GM19463 (cell line): Measurements from ENCODE around the gene CYP4F2.
"Not testable (repeated sequence)": the region's sequence is repeated elsewhere in the genome, so short reads cannot be mapped to it uniquely, and the experiment has no call there.

Experiments used
- ATAC-seq: cut with Tn5 transposase; IDR thresholded peaks from one replicate; pipeline ENCODE4 v1.9.1; 2021; ENCODE audit warnings: mild to moderate bottlenecking, moderate library complexity; ENCODE audit not compliant: unreplicated experiment

CYP4F2 gene

DNA sequence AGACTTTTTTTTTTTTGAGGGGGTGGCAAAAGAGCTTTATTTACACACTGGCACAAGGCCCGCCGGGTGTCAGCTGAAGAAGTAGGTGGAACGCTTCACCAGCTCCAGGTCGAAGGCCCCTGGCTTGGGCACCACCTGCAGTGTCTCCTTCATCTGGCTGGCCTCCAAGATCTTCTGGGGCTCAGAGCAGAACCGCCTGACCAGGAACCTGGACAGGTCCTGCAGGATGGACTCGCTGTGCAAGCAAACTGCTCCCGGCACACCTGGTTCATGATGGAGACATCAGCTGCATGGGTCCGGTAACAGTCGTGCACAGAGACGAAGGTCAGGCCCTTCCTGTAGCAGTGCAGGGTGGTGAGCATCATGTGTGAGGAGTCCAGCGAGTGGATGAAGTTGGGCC is 4.4 kb upstream of the CYP4F2 start:
- ATAC-seq, result no peak

DNA sequence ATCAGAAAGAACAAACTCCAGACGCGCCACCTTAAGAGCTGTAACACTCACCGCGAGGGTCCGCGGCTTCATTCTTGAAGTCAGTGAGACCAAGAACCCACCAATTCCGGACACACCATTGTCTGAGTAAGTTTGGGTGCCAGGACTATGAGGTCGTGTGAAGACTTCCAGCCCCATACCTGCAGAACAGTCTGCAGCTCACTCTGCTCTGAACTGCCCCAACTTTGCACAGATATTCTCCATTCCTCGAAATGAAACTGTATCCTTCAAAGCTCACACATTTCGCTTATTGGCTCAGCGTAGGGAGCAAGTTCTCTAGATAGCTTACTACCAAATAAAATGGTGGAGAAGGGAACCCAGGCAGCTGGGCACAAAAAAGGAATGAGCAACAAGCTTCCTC is 2.6 kb upstream of the CYP4F2 start:
- no peak for ATAC-seq

DNA sequence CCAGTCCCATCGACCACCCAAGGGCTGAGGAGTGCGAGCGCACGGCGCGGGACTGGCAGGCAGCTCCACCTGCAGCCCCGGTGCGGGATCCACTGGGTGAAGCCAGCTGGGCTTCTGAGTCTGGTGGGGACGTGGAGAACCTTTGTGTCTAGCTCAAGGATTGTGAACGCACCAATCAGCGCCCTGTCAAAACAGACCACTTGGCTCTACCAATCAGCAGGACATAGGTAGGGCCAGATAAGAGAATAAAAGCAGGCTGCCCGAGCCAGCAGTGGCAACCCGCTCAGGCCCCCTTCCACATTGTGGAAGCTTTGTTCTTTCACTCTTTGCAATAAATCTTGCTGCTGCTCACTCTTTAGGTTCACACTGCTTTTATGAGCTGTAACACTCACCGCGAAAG is 2.2 kb upstream of the CYP4F2 start:
- ATAC-seq, result not testable (repeated sequence)

DNA sequence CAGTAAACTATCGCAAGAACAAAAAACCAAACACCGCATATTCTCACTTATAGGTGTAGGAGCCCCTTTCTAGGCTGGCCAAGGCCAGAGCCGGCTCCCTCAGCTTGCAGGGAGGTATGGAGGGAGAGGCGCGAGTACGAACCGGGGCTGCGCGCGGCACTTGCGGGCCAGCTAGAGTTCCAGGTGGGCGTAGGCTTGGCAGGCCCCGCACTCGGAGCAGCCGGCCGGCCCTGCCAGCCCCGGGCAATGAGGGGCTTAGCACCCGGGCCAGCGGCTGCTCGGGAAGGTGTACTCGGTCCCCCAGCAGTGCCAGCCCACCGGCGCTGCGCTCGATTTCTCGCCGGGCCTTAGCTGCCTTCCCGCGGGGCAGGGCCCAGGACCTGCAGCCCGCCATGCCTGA is 1.7 kb upstream of the CYP4F2 start:
- not testable (repeated sequence) for ATAC-seq

DNA sequence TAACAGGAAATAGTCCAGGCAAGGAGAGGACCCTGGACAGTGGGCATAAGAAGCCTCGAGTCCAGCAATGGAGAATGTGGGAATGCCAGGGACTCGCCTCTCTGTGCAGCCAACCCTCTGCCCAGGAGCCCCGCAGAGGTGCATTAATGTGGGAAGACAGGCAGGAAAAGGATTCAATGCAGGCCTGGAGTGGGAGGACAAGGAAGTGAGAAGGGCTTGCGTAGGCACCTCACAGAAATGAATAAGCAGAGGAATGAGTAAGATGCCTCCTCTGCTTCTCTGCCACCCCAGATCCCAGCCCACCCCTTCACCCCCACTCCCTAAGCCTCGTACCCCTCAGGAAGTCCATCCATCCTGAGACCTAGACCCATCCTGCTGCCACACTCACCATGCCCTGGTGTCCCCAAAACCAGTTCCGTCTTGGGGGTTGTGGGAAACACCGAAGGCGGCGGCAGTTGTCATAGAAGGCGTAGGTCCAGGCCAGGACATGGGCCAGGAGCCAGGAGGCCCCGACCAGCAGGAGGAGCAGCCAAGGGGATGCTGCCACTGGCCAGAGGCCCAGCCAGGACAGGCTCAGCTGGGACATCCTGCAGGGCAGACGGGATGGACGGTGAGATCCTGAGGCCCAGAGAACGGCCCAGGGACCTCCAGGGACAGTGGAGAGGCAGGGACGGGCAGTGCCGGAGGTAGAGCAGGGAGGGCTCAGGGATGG is 692 bp downstream of the CYP4F2 start:
- ATAC-seq, result no peak

DNA sequence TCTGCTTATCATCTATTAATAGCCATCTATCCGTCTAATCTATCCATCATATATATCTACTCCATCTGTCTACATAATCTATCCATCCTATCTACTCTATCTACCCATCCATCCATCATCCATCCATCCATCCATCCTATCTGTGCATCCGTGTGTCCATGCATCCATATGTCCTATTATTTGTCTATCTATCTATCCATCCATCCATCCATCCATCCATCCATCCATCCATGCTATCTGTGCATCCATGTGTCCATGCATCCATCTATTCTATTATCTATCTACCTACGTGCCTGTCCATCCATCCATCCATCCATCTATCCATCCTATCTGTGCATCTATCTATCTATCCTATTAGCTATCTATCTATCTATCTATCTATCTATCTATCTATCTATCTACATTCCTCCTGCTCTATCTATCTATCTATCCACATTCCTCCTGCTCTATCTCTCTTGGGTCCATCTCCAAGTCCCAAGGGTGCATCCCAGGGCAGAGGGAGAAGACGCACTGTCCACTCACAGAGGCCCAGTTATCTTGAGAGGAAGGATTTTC is 1.9 kb downstream of the CYP4F2 start:
- ATAC-seq, result no peak

DNA sequence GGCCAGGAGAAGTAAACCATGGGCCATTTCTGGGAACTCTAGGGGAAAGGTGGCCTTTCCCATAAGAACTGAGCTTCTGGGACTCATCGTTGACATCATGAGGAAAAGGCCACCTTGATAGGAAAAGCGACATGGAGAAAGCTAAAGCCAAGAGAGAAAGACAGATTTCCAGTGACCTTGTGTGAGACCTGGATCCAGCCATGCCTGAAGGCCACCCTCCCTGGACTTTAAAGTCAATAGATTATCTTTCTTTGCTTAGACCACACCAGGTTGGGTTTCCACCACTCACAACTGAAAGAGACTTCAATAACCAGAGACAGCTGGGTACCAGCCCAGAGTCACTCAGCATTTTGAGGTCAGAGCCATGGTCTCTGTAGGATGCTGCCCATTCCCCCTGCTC is 3.5 kb downstream of the CYP4F2 start:
- ATAC-seq, result no peak

DNA sequence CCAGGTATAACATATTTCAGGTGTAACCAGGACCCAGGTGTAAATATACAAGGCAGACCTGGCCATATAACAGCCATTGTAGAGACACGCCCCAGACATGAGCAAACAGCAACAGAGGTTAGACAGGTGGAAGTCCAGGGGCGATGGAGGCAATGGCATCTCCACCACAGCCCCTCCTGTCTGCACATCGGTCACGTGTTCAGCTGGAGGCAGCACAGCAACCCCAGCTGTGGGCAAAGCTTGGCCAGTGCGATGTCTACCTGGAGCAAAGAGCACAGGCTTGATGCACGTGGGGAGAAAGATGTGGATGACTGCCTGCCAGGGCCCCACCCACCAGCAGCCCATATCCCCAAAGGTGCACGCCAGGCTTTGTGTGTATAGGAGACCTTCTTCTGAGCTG is 4.4 kb downstream of the CYP4F2 start:
- no peak for ATAC-seq

DNA sequence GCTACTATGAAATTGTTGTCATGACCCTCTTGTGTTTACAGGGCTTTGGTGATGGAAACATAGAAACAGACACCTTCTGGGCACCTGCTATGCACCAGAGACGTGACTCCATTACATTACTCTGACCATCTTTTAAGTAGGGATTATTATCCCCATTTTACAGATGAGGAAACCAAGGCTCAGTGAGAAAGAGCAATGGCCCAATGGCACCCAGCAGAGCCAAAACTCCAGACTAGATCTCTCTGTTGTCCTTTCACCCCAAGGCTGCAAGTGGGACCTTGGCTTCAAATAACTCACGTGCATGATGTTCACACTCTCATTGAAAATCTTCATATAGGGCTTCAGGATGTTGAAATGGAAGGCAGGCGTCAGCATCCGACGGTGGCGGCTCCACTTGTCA is 5.9 kb downstream of the CYP4F2 start:
- no peak for ATAC-seq

DNA sequence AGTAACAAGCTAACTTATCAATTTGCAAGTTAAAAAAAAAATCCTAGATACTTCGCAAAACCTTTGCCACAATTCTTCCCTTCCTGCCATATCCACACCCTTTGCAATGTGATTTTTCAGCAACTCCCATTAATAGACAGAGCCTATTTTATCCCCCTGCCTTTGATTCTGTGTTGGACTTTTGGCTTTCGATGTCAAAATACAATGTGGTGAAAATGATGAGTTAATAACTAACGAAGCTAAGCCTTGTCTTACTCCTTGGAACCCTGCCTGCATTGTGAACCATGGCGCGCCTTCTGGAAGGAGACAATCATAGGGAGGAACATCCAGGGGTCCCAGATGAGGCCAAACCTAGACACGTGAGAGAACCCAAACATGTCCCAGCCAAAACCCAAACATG is 6.4 kb downstream of the CYP4F2 start:
- no peak for ATAC-seq

DNA sequence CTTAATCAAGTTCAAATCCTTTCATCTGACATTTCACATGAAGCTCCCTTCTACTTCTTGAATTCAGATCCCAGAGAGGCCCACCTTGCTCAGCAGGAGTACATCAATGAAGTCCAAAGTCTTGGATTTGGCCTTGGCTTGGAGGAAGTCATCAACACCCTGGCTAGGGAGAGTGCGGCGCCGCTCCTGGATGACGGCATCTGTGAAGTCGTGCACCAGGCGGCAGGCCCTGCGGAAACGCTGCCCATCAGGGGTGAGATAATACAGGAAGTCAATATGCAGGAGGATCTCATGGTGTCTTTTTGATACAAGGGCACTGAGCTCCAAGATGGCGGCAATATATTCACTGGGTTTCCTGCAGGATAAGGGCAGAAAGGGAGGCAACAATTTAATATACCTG is 8.5 kb downstream of the CYP4F2 start:
- not testable (repeated sequence) for ATAC-seq

DNA sequence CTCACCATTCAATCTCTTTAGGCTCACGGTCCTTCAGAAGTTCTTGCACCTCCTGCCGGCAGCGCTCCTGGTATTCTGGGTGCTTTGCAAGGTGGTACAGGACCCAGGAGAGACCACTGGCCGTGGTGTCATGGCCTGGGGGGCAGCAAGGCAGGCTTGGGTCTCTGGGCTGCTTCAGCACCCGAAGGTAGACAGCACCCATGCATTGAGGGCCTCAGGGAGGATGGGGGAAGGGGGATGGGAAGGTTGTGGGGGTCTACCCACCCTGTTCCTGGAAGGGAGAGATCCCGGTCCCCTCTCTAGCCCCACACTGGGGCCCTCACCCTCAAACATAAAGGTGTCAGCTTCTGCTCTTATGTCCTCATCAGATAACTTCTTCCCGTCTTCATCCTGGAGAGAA is 12.0 kb downstream of the CYP4F2 start:
- no peak for ATAC-seq

DNA sequence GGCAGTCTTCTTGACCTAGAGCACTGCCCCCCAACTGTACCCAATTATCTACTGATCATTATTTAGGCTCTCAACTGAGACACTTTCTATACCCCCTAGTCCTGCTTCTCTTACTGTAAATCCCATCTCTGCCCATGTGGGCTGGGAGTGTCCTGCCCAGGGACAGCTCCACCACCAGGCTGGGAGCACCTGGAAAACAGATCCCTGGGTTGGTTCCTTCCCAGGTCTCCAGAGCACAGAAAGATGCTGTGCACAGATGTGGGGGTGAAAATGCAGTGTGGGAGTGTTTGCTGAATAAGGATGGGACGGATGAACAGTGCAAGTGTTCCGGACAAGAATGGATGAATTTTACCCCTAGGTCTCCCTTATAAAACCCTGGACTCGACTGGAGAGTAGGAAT is 12.7 kb downstream of the CYP4F2 start:
- ATAC-seq, result no peak

DNA sequence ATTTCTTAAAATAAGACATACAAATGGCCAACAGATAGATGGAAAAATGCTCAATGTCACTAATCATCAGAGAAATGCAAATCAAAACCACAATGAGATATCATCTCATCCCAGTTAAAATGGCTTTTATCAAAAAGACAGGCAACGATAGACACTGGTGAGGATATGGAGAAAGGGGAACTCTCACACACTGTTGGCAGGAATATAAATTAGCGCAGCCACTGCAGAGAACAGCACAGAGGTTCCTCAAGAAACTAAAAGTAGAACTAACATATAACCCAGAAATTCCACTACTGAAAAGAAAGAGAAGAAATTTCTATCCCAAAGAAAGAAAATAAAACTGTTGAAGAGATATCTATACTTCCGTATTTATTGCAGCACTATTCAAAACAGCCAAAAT is 14.5 kb downstream of the CYP4F2 start:
- not testable (repeated sequence) for ATAC-seq

DNA sequence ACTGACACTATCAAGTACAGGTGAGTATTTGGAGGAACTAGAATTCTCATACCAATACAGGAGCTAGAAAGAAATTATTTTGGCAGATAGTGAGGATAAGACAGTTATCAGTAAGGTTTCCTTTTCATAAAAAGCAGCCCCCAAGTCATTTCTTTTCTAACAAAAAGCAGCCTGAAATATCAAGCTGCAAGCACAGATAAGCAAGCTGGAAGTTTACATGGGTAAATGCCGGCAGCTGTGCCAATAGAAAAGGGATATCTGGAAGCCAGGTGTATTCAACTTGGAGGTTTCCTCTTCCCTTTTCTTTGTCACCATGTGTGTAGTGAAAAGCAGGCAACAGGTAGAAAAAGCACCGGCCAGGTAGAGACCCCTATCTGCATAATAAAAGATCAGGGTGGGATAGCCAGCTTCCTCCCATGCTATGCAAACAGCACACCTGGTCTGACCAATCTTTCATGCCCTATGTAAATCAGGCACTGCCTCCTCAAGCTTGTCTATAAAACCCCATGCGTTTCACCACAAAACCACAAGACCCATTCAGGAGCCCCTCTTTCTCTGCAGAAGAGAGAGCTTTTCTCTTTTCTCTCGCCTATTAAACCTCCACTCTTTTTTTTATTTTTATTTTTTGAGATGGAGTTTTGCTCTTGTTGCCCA is 22.9 kb downstream of the CYP4F2 start:
- ATAC-seq, result no peak

DNA sequence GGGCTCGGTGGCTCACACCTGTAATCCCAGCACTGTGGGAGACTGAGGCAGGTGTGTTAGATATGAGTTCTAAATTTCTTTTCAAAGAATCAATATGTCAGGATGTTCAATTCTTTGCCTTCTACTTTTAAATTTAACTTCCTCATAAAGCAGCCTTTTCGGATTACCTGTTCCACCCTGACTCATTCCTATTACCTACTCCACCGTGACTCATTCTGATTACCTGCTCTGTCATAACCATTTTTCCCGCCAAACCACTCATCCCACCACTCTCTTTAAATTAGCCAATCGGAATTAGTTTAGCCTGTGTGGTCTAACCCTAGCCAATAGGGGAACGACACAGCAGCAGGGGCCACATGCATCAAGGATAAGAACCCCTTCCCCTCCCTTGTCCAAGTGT is 24.1 kb downstream of the CYP4F2 start:
- ATAC-seq, result not testable (repeated sequence)

DNA sequence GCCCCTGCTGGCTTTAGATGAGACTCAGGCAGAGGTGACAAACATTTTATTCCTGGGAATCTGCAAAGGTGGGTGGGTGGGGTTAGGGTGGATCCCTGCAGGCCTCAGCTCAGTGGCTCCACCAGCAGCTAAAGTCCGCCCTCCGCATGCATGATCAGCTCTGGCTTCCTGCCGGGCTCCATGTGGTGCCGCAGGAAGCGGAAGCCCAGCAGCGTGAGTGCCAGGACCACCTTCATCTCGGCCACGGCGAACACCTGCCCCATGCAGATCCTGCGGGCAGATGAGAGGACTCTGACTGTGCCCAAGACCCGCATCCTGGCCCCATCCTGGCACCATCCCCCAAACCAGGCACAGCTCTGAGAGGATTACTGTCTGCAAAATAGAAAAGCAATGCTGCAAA is 26.3 kb downstream of the CYP4F2 start:
- ATAC-seq, result no peak

DNA sequence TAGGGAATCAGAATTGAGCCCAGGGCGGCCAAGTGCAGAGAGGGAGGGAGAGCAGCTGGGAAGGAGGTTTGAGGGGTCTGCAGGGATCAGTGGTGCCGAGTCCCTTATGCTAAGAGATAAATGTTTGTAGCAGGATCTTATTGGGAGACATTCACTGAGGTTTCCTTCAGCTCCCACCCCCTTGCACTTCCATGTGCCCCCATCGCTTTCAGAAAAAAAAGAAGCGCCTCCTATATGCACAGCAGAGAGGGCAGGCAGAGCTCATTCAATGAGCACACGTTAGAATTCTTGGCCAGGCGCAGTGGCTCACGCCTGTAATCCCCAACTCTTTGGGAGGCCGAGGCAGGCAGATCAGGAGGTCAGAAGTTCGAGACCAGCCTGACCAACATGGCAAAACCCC is 28.0 kb downstream of the CYP4F2 start:
- ATAC-seq, result no peak

DNA sequence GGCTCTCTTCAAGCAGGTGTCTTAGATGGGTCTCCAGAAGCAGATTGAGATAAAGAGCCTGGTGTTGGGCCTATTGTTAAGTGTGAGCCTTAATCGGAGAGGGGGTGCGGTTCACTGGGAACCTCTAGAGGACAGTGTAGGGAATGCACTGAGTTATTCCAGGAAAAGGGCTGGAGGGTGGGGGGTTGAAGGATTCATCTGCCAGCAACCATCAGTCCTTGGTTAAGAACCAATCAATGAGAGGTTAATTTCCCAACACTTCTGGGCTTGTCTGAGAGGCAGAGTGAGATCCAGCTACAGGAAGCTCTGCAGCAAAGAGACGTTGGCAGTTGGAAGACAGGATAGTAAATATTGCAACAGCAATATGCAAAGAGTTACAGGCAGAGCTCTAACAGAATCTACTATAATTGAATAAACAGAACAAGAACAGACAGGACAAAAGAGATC is 28.7 kb downstream of the CYP4F2 start:
- no peak for ATAC-seq

DNA sequence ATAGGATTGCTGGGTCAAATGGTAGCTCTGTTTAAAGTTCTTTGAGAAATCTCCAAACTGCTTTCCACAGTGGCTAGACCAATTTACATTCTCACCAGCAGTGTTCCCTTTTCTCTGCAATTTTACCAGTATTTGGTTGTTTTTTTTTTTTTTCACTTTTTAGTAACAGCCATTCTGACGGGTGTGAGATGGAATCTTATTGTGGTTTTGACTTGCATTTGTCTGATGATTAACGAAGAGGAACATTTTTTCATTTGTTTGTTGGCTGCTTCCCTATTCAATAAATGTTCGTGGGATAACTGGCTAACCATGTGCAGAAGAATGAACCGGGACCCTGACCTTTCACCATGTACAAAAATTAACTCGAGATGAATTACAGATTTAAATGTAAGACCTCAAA is 31.2 kb downstream of the CYP4F2 start:
- no peak for ATAC-seq

DNA sequence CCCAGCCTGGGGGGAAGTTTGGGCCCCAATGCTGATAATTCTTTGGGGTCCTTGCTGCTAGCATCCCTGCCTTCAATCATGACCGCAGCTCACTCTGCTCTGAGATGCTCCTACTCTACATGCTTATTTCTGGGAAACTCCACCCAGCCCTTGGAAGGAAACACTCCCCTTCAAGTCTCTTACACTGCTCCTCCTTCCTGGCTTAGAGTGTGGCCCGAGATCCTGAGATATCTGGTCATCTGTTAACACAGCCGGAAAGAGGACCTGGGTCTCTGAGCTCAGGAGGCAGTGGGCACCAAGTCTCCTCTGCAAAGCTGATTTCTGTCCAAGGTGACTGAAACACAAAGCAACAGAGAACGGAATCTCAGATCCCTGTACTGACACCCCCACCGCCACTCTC is 33.0 kb downstream of the CYP4F2 start:
- no peak for ATAC-seq

DNA sequence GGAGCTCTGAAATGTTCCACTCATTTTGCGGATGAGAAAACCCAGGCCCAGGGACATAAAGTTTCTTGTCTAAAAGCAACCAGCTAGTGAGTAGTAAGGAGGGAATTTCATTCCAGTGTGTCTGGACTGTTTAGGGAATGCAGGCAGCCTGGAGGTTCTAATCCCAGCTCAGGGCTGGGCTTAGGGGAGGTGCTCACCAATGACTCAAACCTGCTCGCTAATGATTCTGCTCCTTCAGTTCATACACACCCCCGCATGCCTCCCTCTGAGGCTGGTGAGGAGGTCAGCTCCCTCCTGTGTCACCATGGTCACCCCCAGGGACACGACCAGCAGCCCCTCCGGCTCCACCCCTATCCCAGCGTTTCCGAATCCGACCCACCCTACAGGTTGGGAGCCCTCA is 34.6 kb downstream of the CYP4F2 start:
- no peak for ATAC-seq
